SK-N-MC (cell line): ENCODE data around the gene MYCBPAP.

Source experiments
- EZH2 ChIP-seq: fragments of 200-600 bp; sonication (generic); IDR thresholded peaks from one replicate; pipeline ENCODE4 v1.6.1; 2017; ENCODE audit warnings: antibody characterized with exemption
- POLR2AphosphoS5 ChIP-seq: IDR thresholded peaks from 2 replicates; pipeline ENCODE4 v1.6.1; 2012; ENCODE audit warnings: mild to moderate bottlenecking, low read depth, low read length, borderline replicate concordance

DNA sequence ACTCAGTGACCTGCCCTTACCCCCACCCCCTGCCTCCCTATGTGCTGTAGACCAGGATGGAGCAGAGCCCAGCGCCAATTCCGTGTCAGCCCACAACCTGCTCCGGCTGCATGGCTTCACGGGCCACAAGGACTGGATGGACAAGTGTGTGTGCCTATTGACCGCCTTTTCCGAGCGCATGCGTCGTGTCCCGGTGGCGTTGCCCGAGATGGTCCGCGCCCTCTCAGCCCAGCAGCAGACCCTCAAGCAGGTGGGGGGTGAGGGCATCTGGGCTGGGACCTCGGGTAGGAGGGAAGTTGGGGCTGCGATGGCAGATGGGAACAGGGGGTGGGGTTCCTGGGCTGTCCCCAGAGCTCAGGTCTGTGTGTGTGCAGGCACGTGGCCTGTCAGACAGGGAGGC is 46.0 kb downstream of the MYCBPAP start:
- TF ChIP-seq EZH2 = no peak
- TF ChIP-seq POLR2AphosphoS5 = no peak
